Esophagus muscularis mucosa (tissue), 3 donors: Measurements from ENCODE around the gene LRFN3.

ENCODE experiments used
- CTCF ChIP-seq, 3 experiments: fragments of 200-600 bp in 2 of 3; fragments of 450-650 bp in 1 of 3; sonication (generic) in 2 of 3; IDR thresholded peaks; one replicate each; pipeline ENCODE4 v1.5.1; 2017 to 2019; ENCODE audit warnings: antibody characterized with exemption in 3 of 3, mild to moderate bottlenecking in 2 of 3, moderate library complexity in 1 of 3
- POLR2A ChIP-seq: fragments of 450-650 bp; IDR thresholded peaks from one replicate; pipeline ENCODE4 v1.6.1; 2017; ENCODE audit warnings: antibody characterized with exemption, moderate library complexity, mild to moderate bottlenecking, low read depth

GRCh38 chr19:35991731-35992450 is 55.7 kb downstream of the LRFN3 start:
- TF ChIP-seq CTCF (IDR thresholded peaks at IDR 0.05) = no peak
- no peak for TF ChIP-seq POLR2A
